HG02852 (cell line): ENCODE data around the gene FAM117B.

Source experiments
- ATAC-seq: cut with Tn5 transposase; IDR thresholded peaks from one replicate; pipeline ENCODE4 v1.9.1; 2021; ENCODE audit warnings: mild to moderate bottlenecking, moderate library complexity; ENCODE audit not compliant: unreplicated experiment

FAM117B gene

GRCh38 chr2:202634556-202635427, at the start of gene FAM117B:
FAM117B (plus strand) TSS chr2:202634969; CDS start chr2:202635188, 219 bp downstream.
- ATAC-seq, result peak; percentile 92

- ATAC-seq, result peak; percentile 74
These were observed 45.9 kb upstream of the FAM117B start for GRCh38 chr2:202588647-202589581.

GRCh38 chr2:202589582-202589949, 45.2 kb upstream of the FAM117B start:
- ATAC-seq, result no peak

- no peak for ATAC-seq
These were observed 42.2 kb upstream of the FAM117B start for GRCh38 chr2:202592566-202592965.

GRCh38 chr2:202599105-202599504, 35.7 kb upstream of the FAM117B start:
- ATAC-seq, result no peak

- ATAC-seq, result no peak
These were observed 34.9 kb upstream of the FAM117B start for GRCh38 chr2:202599911-202600310.

GRCh38 chr2:202604699-202605098, 30.1 kb upstream of the FAM117B start:
- ATAC-seq, result no peak

GRCh38 chr2:202605174-202605573, 29.6 kb upstream of the FAM117B start:
- no peak for ATAC-seq

GRCh38 chr2:202608142-202608852, 26.5 kb upstream of the FAM117B start:
- ATAC-seq, result peak; percentile 32

GRCh38 chr2:202609381-202610145, 25.2 kb upstream of the FAM117B start:
- peak; percentile 92 for ATAC-seq

- no peak for ATAC-seq
These were observed 24.4 kb upstream of the FAM117B start for GRCh38 chr2:202610380-202610779.

GRCh38 chr2:202612145-202612544, 22.6 kb upstream of the FAM117B start:
- ATAC-seq, result no peak

GRCh38 chr2:202613479-202613878, 21.3 kb upstream of the FAM117B start:
- ATAC-seq, result no peak

GRCh38 chr2:202624133-202624532, 10.6 kb upstream of the FAM117B start:
- ATAC-seq, result no peak

- no peak for ATAC-seq
These were observed 7.7 kb upstream of the FAM117B start for GRCh38 chr2:202627042-202627441.

- ATAC-seq, result no peak
These were observed 6.0 kb upstream of the FAM117B start for GRCh38 chr2:202628646-202629198.

GRCh38 chr2:202632682-202633290, 2.0 kb upstream of the FAM117B start:
- ATAC-seq, result no peak

GRCh38 chr2:202633470-202633869, 1.3 kb upstream of the FAM117B start:
- ATAC-seq, result no peak

- peak; percentile 52 for ATAC-seq
These were observed 851 bp downstream of the FAM117B start for GRCh38 chr2:202635428-202636212.
